Brain microvascular endothelial cell (primary cell): Measurements from ENCODE around the gene LRP1B.

Experiments used
- DNase-seq: peaks from one replicate; pipeline ENCODE4 v3.0.0-alpha.2; 2020
- H3K27ac ChIP-seq: fragments of 250-450 bp; sonication (Bioruptor Pico); 2 replicates; pipeline ENCODE4 v1.5.1; 2020; ENCODE audit warnings: mild to moderate bottlenecking, moderate library complexity
- H3K27me3 ChIP-seq: fragments of 250-450 bp; sonication (Bioruptor Pico); replicated peaks from 2 replicates; pipeline ENCODE4 v1.5.1; 2020; ENCODE audit warnings: mild to moderate bottlenecking
- H3K36me3 ChIP-seq: fragments of 250-450 bp; sonication (Bioruptor Pico); replicated peaks from 2 replicates; pipeline ENCODE4 v1.5.1; 2020; ENCODE audit warnings: mild to moderate bottlenecking
- H3K4me3 ChIP-seq: 2 replicates; pipeline ENCODE4 v1.5.1; 2011; ENCODE audit warnings: low read depth, mild to moderate bottlenecking, control low read depth, low read length, moderate library complexity
- CTCF ChIP-seq: IDR thresholded peaks from 2 replicates; pipeline ENCODE4 v1.5.1; 2011; ENCODE audit warnings: low read depth, mild to moderate bottlenecking, moderate library complexity, low read length, control low read depth, inconsistent platforms; ENCODE audit errors: missing control alignments
- in situ Hi-C: cut with HindIII; loops from 2 replicates; pipeline ENCODE4 v1.10.0; 2017; ENCODE audit warnings: low sequenced_read_pairs, low pct_ligation_motif_present

LRP1B gene

GRCh38 chr2:140862181-140862580, 1268.6 kb downstream of the LRP1B start:
- DNase-seq, result no peak
- Histone ChIP-seq H3K27me3 (no peaks in the 10 kb centered on the region), H3K36me3 (no peaks in the 10 kb centered on the region), H3K27ac (no peak overlapping the region), H3K4me3 (no peak overlapping the region)
- TF ChIP-seq CTCF, result no peak
- in situ Hi-C loops, result no loop called here

GRCh38 chr2:140861666-140862065, 1269.2 kb downstream of the LRP1B start:
- Histone ChIP-seq H3K27me3 (no peaks in the 10 kb centered on the region), H3K4me3 (no peak overlapping the region), H3K27ac (no peak overlapping the region), H3K36me3 (no peaks in the 10 kb centered on the region)
- DNase-seq, result no peak
- in situ Hi-C loops, result no loop called here
- no peak for TF ChIP-seq CTCF

- H3K36me3 ChIP-seq, result no peaks in the 10 kb centered on the region
- in situ Hi-C loops, result no loop called here
- no peaks in the 10 kb centered on the region for H3K27me3 ChIP-seq
- H3K4me3 ChIP-seq, result no peak overlapping the region
- H3K27ac ChIP-seq, result no peak overlapping the region
- no peak for TF ChIP-seq CTCF
- no peak for DNase-seq
Observed at GRCh38 chr2:140855471-140855870, 1275.3 kb downstream of the LRP1B start.

GRCh38 chr2:140851258-140851981, 1279.4 kb downstream of the LRP1B start:
- Histone ChIP-seq H3K4me3 (no peak overlapping the region), H3K36me3 (no peaks in the 10 kb centered on the region), H3K27ac (no peak overlapping the region), H3K27me3 (no peaks in the 10 kb centered on the region)
- TF ChIP-seq CTCF, result no peak
- in situ Hi-C loops, result no loop called here
- no peak for DNase-seq

- Histone ChIP-seq H3K27me3 (no peaks in the 10 kb centered on the region), H3K27ac (no peak overlapping the region), H3K4me3 (no peak overlapping the region), H3K36me3 (no peaks in the 10 kb centered on the region)
- DNase-seq, result no peak
- TF ChIP-seq CTCF, result no peak
- in situ Hi-C loops, result no loop called here
Observed at GRCh38 chr2:140843186-140843585, 1287.6 kb downstream of the LRP1B start.

- no peak for TF ChIP-seq CTCF
- in situ Hi-C loops, result no loop called here
- no peak overlapping the region for H3K4me3 ChIP-seq
- no peak overlapping the region for H3K27ac ChIP-seq
- no peaks in the 10 kb centered on the region for H3K36me3 ChIP-seq
- no peak for DNase-seq
- no peaks in the 10 kb centered on the region for H3K27me3 ChIP-seq
Observed at GRCh38 chr2:140842110-140842509, 1288.7 kb downstream of the LRP1B start.
